Measurements from ENCODE around the gene DOCK1.
A peak's percentile ranks its signal among the peaks of the same experiment; 100 is the strongest.

DOCK1 gene

GRCh38 chr10:127331696-127332095, 426.5 kb downstream of the DOCK1 start:
- no peak for DNase-seq

- no peak for DNase-seq
Observed at GRCh38 chr10:127332631-127333030, 427.4 kb downstream of the DOCK1 start.

DNA sequence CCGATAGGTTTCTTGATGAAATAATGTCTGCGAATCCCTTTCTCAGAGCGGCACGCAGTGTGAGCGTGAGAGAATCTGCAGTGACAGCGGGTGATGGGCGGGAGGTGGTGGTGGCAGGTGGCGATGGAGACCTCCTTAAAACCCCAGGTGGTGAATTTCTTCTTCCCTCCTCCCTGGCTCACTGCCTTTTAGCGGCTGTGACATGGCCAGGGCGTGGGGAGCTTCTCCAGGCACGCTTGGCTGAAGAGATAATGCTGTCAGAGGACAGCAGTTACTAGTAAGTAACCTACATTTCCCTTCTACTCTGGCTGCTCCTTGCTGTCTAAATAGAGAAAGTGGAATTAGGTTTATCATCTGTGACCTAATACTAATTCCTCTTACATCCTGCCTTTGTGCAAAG, 432.6 kb downstream of the DOCK1 start:
- peak; percentile 34 for DNase-seq

- DNase-seq: no peak
Observed at GRCh38 chr10:127338399-127339110, 433.3 kb downstream of the DOCK1 start.

DNA sequence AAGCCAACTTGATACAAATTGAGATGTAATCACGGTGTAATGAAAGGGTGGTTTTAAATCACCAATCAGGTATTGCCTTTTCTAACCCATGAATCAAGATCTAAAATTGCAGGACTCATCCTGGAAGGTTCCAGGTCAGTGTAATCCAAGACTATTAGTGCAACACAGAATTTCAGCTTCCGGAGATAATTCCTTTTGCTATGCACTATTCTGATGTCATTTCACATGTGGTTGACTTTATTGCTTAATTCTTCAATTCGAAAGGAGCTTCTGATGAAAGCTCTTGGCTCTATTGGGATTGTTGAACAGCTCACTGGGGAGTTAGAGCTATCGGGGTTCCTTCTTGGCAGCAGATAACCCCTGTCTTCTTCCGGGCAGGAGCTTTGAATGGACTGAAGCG, 438.6 kb downstream of the DOCK1 start:
- DNase-seq: no peak

GRCh38 chr10:127344346-127344745, 439.1 kb downstream of the DOCK1 start:
- DNase-seq: no peak

- no peak for DNase-seq
Observed at GRCh38 chr10:127345231-127345965, 440.2 kb downstream of the DOCK1 start.

- DNase-seq: no peak
Observed at GRCh38 chr10:127346604-127347003, 441.4 kb downstream of the DOCK1 start.

DNA sequence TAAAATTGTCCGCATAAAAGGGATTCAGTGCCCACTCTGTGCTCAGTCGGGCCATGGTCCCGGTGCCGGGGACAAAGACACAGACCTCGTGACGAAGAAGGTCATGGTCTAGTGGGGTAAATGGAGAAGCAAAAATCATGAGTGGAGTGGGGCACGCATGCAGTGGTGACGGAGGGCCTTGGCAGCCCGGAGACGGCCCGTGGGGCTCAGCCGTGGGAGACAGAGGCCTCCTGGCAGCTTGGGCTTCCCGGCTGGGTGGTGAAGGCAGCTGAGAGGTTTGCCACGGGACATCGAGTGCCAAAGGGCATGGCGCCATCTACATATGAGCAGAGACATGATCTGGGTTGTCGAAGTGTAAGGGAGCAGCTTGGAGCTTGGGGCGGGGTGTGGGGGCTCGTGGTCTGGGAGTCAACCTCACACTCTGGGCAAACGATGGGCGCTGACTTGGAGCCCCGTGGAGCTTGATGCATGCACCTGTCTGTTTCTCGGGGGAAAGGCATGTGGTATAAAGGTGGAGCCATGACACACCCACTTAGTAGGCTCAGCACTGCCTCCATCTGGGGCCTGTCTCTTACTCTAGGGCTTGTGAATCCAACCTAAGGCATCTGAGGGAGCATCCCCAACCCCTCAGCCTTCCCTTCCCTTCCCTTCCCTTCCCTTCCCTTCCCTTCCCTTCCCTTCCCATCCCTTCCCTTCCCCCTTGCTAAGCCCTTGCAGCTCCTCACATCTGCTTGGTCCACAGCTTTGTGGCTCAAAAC, 442.2 kb downstream of the DOCK1 start:
- DNase-seq: no peak

DNA sequence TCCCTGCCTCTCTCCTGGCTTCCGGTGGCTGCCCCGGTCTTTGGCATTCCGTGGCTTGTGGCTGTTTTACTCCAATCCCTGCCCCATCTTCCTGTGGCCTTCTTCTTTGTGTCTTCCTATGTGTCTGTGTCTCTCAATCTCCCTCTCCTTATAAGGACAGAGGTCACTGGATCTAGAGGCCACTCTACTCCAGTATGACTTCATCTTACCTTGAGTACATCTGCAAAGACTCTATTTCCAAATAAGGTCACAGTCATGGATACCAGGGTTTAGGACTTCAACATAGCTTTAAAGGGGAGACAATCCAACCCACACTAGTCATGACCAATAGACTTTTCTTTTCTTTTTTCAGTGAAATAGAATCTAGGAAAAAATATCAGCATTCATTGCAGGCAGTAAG, 444.5 kb downstream of the DOCK1 start:
- DNase-seq: no peak

DNA sequence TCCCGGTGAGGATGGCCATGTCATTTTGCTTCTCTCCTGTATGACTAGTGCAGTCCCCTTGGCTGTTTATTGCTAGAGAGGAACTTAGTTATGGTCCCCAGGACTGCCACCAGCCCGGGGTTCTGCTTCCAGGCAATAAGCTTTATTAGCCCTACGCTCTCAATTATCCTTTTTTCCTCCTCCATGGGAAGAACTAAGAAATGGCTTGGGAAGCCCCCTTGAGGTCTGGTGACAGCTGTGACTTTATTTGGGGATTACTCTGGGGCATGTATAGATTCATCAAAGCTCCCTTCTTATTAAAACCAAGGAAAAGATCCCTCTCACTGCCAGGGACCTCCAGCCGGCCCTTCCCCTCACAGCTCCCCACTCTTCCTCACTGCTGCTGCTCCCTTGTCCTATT, 446.3 kb downstream of the DOCK1 start:
- peak; percentile 36 for DNase-seq

DNA sequence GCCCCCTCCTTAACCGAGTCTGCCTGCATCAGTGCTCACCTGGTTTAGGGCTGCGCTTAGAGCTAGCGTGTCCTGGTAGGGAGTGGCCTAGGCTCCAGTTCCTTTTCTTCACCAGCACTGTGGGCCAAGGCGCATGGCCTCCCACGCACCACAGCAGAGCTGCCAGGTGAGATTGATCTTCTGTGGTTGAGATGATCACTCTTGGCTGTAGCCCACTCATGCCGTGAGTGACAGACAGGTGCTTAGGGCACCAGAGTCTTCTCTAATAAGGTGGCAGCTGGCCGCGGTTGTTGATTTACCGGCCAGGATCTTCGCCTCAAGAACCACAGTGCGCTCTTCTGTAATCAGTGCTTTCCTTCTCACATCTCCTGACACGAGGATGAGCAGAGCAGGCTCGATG, 448.3 kb downstream of the DOCK1 start:
- DNase-seq: peak; percentile 48

DNA sequence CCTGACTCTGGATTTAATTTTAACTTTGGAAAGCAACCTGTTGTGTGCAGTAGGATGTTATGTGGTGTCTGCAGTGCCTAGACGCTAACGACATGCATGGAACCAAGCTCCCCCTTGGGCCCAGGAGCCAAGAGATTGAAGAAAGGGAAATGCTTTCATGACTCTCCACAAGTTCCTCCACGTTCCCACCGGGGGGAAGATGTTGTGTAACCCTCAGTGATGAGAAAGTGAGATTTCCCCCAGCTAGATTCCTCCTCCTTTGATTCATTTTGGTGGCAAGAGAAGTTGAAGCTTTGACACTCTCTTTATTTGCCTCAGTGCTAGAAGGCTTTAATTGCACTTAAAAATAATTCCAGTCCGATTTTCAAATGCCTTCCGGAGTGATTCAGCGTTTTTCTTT, 449.0 kb downstream of the DOCK1 start:
- DNase-seq: no peak

- DNase-seq: peak; percentile 3
Observed at GRCh38 chr10:127354992-127355391, 449.8 kb downstream of the DOCK1 start.

DNA sequence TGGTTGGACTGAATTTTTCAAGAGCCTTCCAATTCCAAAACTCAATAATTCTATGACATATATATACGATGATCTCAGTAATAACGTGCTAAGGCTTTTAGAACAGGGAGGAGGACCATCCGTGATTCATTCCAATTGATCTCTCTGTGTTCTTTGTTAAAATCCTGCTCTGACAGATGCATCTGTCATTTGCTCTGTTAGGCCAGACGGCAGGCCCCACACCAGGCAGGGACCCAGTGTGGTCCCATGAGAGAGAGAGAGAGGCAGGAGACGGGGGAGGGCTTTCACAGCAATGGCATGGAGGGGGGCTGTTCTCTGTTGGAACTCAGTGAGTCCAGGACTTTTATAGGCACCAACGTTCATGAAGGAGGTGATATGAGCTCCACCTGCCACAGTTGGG, 451.1 kb downstream of the DOCK1 start:
- DNase-seq: no peak

- no peak for DNase-seq
Observed at GRCh38 chr10:127357265-127357664, 452.0 kb downstream of the DOCK1 start.

- DNase-seq: no peak
Observed at GRCh38 chr10:127358337-127358736, 453.1 kb downstream of the DOCK1 start.

DNA sequence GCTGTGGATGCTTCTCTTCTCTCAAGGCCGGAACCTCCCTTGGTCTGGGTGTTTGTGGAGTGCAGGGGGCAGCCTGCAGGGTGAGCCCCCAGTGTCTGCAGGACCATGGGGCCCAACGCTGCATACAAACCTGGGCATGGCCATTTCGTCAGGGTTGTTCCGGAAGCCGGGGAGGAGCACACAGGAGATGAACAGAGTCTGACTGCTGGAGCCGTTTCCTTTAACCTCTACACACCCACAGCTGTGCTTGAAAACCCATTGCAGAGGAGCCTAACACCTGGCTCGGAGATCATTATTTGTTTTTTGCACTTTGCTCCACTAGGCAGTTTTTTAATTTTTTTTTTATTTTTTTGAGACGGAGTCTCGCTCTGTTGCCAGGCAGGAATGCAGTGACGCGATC, 458.8 kb downstream of the DOCK1 start:
- DNase-seq: no peak

DNA sequence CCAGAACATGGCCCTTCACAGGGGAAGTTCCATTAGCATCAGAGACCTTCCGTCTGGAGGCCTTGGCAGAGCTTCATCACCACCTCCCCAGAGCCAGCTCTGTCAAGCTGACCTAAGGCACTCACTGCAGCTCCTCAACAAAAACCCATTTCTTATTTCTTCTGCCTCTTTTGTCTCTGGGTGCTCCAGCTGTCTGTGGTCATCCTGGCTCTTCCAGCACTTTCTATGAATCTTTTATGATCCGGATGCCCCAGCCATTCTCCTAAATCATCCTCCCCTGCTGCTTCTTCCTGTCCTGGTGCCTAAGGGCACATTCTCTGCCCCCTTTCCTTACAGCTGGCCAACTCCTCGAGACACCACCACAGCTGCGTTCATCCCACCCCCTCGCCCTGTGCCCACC, 462.9 kb downstream of the DOCK1 start:
- DNase-seq: no peak

- no peak for DNase-seq
Observed at GRCh38 chr10:127368929-127369328, 463.7 kb downstream of the DOCK1 start.

DNA sequence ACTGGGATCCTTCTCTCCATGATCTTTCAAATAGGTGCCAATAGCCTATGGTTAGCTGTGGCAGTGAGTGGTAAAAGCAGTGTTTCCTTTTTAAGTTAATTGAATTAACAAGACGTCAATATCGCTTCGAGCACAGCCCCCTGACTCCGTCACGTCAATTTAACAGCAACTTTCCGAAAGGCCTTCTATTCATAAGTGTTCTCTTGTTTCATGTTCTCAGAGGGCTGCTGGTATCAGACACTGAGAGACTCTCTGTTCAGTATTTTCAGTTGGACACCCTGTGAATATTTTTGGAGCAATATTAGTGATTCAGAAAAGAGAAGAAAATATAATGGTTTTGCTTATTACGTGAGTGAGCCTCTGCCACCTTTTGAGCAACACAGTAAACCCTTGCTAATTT, 465.4 kb downstream of the DOCK1 start:
- DNase-seq: no peak

DNA sequence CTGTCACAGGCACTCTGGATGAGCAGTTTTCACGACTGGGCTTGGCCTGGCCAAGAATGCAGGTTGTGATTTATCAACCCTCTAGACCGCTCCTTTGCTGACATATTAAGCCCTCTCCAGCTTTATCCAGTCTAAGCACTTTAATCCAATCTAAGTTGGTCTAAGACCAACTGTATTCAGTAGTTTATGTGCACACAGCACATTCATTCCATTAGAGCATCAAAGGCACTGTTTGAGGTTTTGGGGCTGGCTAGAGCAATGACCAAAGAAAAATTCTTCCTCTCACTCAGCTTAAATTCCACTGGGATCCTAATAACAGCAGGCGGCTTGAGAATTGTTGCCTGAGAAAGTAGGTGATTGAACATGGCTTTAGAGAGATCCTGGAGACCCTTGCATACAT, 467.1 kb downstream of the DOCK1 start:
- DNase-seq: no peak

GRCh38 chr10:127374074-127374680, 468.9 kb downstream of the DOCK1 start:
- no peak for DNase-seq

GRCh38 chr10:127374901-127375300, 469.7 kb downstream of the DOCK1 start:
- DNase-seq: peak; percentile 39
